HG03457 (cell line): ENCODE data around the gene CACNA1D.

Experiments used
- ATAC-seq: cut with Tn5 transposase; IDR thresholded peaks from one replicate; pipeline ENCODE4 v1.9.1; 2021; ENCODE audit warnings: moderate number of reproducible peaks; ENCODE audit not compliant: unreplicated experiment

Gene CACNA1D

GRCh38 chr3:53708001-53708621 is 213.7 kb downstream of the CACNA1D start:
- no peak for ATAC-seq

DNA sequence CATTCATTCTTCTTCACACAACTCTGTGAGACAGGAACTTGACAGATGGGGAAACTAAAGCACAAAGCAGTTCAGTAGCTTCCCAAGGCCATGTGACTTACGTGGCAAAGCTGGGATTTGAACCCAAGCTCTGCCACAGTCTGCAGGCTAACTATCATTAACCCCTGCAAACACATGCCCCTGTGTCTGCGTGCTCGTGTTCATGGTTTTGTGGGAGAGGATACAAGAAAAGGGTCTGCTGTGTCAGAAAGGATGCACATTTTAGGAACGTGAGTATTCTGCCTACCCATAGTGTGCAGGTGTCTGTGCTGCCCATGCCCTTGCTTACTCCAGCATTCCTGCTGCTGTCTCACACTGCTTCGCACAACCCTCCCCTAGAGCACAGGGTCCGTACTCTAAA is 214.8 kb downstream of the CACNA1D start:
- ATAC-seq: no peak

DNA sequence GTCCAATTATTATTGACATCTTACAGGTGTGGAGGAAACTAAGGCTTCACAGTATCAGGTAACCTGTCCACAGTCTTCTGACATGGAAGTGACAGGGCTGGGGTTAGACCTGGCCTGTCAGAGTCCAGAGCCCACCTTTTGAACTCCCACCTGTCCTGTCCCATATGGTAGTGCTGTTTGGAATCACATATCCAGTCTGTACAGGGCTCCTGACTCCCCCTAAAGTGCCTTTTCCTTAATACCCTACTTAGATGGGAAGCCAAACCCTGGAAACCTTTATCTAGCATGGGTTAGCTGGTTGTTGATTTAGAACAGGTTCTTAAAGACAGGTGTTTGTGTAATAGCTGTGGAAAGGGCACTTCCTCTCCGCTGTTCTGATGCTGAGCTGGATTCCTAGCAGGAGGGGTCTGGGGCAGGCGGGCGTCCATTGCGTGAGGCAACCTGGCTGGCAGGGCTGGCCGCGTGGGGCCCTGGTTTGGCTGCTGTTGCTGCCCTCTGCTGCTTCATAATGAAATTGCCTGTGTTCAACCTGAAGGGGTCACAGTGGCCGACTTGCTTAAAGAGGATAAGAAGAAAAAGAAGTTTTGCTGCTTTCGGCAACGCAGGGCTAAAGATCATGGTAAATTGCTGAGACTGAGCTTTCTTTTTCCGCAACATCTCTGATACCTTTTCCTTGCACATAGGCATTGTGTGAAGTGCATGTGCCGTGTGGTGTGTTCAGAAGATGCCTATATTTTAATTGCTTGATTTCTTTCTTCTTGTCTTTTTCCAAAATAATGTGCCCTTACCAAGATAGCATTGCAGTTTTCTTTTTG is 215.7 kb downstream of the CACNA1D start:
- ATAC-seq: no peak

GRCh38 chr3:53711387-53711786 is 217.0 kb downstream of the CACNA1D start:
- ATAC-seq: no peak

GRCh38 chr3:53712817-53713388 is 218.5 kb downstream of the CACNA1D start:
- ATAC-seq: no peak

GRCh38 chr3:53713626-53714025 is 219.2 kb downstream of the CACNA1D start:
- no peak for ATAC-seq

DNA sequence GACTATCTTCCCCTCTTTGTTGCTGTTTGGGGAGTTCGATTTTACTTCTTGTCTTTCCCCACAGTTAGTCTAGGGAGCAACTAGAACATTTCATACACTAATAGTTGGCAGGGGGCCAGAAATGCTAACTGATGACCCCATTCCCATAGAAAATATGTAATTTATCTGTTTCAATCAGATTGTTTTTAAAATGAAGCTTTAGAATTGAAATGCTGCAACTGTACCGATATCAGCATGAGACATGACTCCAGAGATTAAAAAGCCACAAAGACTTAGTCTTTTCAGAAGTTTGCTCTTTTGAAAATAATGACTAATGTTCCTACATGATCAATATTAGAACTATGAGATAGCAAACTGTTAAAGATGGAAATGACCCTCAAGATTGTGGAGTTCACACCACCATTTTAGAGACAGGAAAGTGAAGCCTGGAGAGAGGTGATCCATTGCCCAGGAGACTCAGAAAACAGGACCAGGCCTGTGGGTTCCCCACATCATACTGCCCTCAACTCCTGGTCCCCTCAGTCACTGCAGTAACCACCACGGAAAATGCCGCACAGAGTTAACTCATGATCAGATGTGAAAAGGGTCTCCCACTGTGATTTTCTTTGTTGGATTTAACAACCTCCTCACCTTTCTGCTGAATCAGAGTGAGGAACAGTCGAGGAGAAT is 221.5 kb downstream of the CACNA1D start:
- ATAC-seq: no peak

- ATAC-seq: no peak
Observed at GRCh38 chr3:53716998-53717397, 222.6 kb downstream of the CACNA1D start.

- no peak for ATAC-seq
Observed at GRCh38 chr3:53718462-53718861, 224.1 kb downstream of the CACNA1D start.

DNA sequence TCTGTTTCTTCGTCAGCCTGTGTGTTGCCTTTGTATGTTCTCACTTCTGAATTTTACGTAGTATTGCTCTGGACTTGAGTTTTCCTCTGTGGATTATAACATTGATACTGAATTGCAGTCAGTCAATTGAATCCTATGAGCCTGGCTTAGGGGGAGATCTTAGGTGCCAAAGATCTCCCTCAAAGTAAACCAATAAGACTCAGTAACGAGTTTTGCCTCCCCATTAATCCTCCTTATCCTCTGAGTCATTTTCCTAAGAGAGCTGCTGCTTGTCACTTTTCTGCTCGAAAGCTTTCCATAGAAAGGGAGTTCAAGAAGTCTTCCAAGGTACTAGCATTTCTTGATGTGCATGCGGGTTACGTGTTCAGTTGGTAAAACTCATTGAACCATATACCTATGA is 225.4 kb downstream of the CACNA1D start:
- ATAC-seq: no peak

GRCh38 chr3:53721187-53722119 is 227.0 kb downstream of the CACNA1D start:
- no peak for ATAC-seq

GRCh38 chr3:53724566-53724965 is 230.2 kb downstream of the CACNA1D start:
- ATAC-seq: no peak

- no peak for ATAC-seq
Observed at GRCh38 chr3:53725387-53725995, 231.1 kb downstream of the CACNA1D start.

GRCh38 chr3:53726643-53727042 is 232.2 kb downstream of the CACNA1D start:
- ATAC-seq: no peak

- ATAC-seq: no peak
Observed at GRCh38 chr3:53728606-53729005, 234.2 kb downstream of the CACNA1D start.

DNA sequence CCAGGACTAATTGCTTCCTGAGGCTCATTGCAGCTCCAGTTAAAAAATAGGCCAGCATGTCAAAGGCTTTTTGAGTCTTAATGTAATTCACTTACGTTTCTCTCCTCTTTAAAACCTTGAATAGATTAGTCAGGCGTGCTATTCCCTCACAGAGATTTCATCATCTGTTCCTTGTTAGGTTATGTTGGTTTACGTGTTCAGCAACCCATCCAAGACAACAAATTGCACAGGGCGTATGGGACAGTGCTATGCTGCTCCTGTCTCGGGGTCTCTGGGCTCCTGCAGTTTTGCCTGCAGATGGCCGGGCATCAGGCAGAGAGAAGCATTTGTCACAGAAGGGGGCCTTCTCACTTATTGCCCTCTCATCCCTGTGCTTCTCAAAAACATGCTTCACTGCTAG is 234.7 kb downstream of the CACNA1D start:
- no peak for ATAC-seq

GRCh38 chr3:53729618-53730017 is 235.2 kb downstream of the CACNA1D start:
- no peak for ATAC-seq

GRCh38 chr3:53730576-53730975 is 236.2 kb downstream of the CACNA1D start:
- no peak for ATAC-seq

DNA sequence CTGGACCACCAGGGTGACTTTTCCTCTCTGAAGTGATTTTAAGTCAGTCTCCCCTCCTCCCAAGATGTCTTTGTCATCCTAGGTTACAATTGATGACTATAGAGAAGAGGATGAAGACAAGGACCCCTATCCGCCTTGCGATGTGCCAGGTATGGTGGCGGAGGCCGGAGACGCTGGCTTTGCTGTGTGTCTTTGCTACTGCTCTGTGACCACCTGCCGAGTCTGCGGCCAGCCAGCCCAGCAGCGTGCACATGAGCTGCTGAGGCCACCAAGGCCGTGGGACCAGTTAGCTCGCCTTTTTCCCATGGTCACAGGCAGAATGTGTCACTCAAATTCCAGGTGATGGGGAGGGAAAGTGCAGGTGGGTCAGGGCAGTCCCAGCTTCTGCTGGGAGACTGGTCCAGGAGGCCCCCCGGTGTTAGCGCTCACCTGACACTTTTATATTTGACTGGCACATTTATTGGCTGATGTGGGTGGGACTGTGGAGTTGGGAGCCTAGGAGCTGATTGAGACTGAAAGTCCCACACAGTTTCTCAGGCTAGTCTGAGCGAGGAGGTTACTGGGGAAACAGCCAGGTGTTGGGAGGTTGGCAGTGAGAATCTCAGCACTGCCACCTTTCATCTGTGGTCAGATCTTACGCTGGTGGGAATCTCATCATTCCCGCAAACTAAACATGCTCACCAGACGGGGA is 237.7 kb downstream of the CACNA1D start:
- ATAC-seq: no peak

- no peak for ATAC-seq
Observed at GRCh38 chr3:53733446-53733845, 239.0 kb downstream of the CACNA1D start.
